ENCODE measurements around the gene NAALADL2. TPM values are rescaled to one million over a fixed set of nuclear protein-coding genes. Genes with fewer than 3 reads are reported as not detected.

NAALADL2 gene
- total RNA-seq, 4 donors from 2014 or later, result 7.0 to 34.7 (median 18.4) TPM

- no peak for TF ChIP-seq CTCF (IDR thresholded peaks at IDR 0.05)
- no peak for TF ChIP-seq POLR2A (IDR thresholded peaks at IDR 0.05)
- Histone ChIP-seq H3K27ac (no peak overlapping the region), H3K4me3 (no peak overlapping the region), H3K27me3 (no peaks in the 10 kb centered on the region), H3K4me1 (no peaks in the 10 kb centered on the region), H3K9me3 (no peaks in the 10 kb centered on the region), H3K36me3 (no peaks in the 10 kb centered on the region)
- no peak for DNase-seq
Measured at GRCh38 chr3:175617247-175617646, 758.1 kb downstream of the NAALADL2 start.

- no peak for DNase-seq
- Histone ChIP-seq H3K36me3 (no peaks in the 10 kb centered on the region), H3K27me3 (no peaks in the 10 kb centered on the region), H3K27ac (no peak overlapping the region), H3K4me3 (no peak overlapping the region), H3K4me1 (no peaks in the 10 kb centered on the region), H3K9me3 (no peaks in the 10 kb centered on the region)
- TF ChIP-seq CTCF (IDR thresholded peaks at IDR 0.05), result no peak
Measured at GRCh38 chr3:175619369-175619768, 760.2 kb downstream of the NAALADL2 start.

GRCh38 chr3:175620093-175620492, 761.0 kb downstream of the NAALADL2 start:
- H3K9me3 ChIP-seq, result no peaks in the 10 kb centered on the region
- no peak for DNase-seq
- H3K4me3 ChIP-seq, result no peak overlapping the region
- H3K36me3 ChIP-seq, result no peaks in the 10 kb centered on the region
- TF ChIP-seq CTCF (IDR thresholded peaks at IDR 0.05) (no peak), POLR2A (IDR thresholded peaks at IDR 0.05) (no peak)
- no peaks in the 10 kb centered on the region for H3K27me3 ChIP-seq
- no peaks in the 10 kb centered on the region for H3K4me1 ChIP-seq
- no peak overlapping the region for H3K27ac ChIP-seq

- TF ChIP-seq POLR2A (IDR thresholded peaks at IDR 0.05), result no peak
- TF ChIP-seq CTCF (IDR thresholded peaks at IDR 0.05), result no peak
- H3K4me1 ChIP-seq, result no peaks in the 10 kb centered on the region
- DNase-seq, result no peak
- H3K36me3 ChIP-seq, result no peaks in the 10 kb centered on the region
- no peaks in the 10 kb centered on the region for H3K9me3 ChIP-seq
- no peak overlapping the region for H3K4me3 ChIP-seq
- H3K27me3 ChIP-seq, result no peaks in the 10 kb centered on the region
- no peak overlapping the region for H3K27ac ChIP-seq
Measured at GRCh38 chr3:175620532-175620931, 761.4 kb downstream of the NAALADL2 start.

GRCh38 chr3:175640958-175641357, 781.8 kb downstream of the NAALADL2 start:
- Histone ChIP-seq H3K36me3 (no peaks in the 10 kb centered on the region), H3K4me1 (no peaks in the 10 kb centered on the region), H3K4me3 (no peak overlapping the region), H3K27me3 (no peaks in the 10 kb centered on the region), H3K27ac (no peak overlapping the region), H3K9me3 (no peaks in the 10 kb centered on the region)
- TF ChIP-seq POLR2A (IDR thresholded peaks at IDR 0.05) (no peak), CTCF (IDR thresholded peaks at IDR 0.05) (no peak)
- no peak for DNase-seq

GRCh38 chr3:175646865-175647264, 787.7 kb downstream of the NAALADL2 start:
- Histone ChIP-seq H3K9me3 (no peaks in the 10 kb centered on the region), H3K4me1 (no peaks in the 10 kb centered on the region), H3K36me3 (no peaks in the 10 kb centered on the region), H3K27me3 (no peaks in the 10 kb centered on the region), H3K27ac (no peak overlapping the region), H3K4me3 (no peak overlapping the region)
- TF ChIP-seq CTCF (IDR thresholded peaks at IDR 0.05) (no peak), POLR2A (IDR thresholded peaks at IDR 0.05) (no peak)
- no peak for DNase-seq
